ACHN (cell line): ENCODE results near the gene WDR31.
"Not testable (repeated sequence)": the region's sequence is repeated elsewhere in the genome, so short reads cannot be mapped to it uniquely, and the experiment has no call there.

Source experiments
- DNase-seq: peaks from one replicate; pipeline ENCODE4 v3.0.0-alpha.2; 2015
- in situ Hi-C: cut with HindIII; loops from 2 replicates; pipeline ENCODE4 v1.10.0; 2017; ENCODE audit warnings: low sequenced_read_pairs, low pct_ligation_motif_present, low pct_unique_long_range_greater_than_20kb

The WDR31 gene

DNA sequence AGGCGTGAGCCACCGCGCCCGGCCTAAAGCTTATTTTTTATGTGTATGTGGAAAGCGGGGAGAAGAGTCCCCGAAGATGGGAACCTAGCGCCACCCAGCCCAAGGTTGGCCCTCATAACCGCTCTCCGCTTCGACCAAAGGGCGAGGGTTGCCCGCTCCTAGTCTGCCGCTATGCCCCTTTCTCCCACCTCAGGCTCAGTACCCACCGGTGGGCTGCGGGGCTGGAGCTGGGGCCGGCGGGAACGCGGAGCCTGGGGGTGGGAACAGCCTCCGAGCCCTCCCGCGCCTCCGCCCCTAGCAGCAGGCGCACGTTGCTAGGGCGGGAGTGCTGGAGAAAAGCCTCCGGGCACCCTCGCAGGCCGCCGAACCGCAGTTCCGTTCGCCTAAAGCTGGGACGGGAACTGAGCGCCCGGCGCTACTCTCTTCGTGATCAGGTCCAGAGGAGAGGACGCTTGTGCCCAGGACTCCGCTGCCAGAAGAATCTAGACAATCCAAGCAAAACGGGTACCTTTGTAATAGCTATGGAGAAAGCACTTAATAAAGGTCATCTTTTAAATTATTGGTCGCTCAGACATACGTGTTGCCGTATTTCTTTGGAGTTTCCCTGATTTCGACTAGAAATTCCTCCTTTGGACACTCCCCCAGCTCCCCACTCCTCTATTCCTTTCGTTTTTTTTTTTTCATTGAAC is at the start of gene WDR31:
Gene WDR31 (minus strand): TSS at position 265 of the 689 bp plus-strand sequence. CDS start 8,253 bp downstream, outside the sequence.
- DNase-seq: peak; percentile 84

DNA sequence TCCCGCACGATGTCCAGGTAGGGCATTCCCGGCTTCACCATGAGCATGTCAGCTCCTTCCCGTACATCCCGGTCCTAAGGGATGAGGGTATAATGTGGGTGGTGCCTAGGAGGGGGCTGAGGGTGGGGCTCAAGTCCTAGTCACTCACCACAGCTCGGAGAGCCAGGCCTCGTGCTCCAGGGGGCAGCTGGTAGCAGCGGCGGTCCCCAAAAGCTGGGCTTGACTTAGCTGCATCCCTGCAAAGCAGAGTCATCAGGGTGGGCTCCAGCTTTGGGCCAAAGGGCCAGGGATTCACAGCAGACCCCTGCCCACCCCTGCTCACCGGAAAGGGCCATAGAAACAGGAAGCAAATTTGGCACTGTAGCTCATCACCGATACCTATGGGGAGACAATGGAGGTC is 49.4 kb upstream of the WDR31 start:
- no peak for DNase-seq
- in situ Hi-C loops: no loop called here

More for the DNA sequence above, at the start of gene WDR31:
- in situ Hi-C loops: no loop called here

- in situ Hi-C loops: no loop called here
- DNase-seq: no peak
These were observed 48.8 kb upstream of the WDR31 start for GRCh38 chr9:113388833-113389232.

- in situ Hi-C loops: no loop called here
These were observed 47.6 kb upstream of the WDR31 start for GRCh38 chr9:113387560-113388230.

GRCh38 chr9:113386571-113387393 is 46.7 kb upstream of the WDR31 start:
- in situ Hi-C loops: no loop called here
- DNase-seq: no peak

More at GRCh38 chr9:113387560-113388230, 47.6 kb upstream of the WDR31 start:
- DNase-seq: peak; percentile 20

- in situ Hi-C loops: no loop called here
These were observed 41.9 kb upstream of the WDR31 start for GRCh38 chr9:113381909-113382411.

DNA sequence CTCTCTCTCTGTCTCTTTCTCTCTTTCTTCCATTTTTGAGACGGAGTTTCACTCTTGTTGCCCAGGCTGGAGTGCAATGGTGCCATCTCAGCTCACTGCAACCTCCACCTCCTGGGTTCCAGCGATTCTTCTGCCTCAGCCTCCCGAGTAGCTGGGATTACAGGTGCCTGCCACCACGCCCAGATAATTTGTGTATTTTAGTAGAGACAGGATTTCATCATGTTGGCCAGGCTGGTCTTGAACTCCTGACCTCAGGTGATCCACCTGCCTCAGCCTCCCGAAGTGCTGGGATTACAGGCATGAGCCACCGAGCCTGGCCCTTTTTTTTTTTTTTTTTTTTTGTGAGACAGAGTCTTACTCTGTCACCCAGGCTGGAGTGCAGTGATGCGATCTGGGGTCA is 41.4 kb upstream of the WDR31 start:
- DNase-seq, in situ Hi-C loops: not testable (repeated sequence)

More at GRCh38 chr9:113381909-113382411, 41.9 kb upstream of the WDR31 start:
- no peak for DNase-seq

DNA sequence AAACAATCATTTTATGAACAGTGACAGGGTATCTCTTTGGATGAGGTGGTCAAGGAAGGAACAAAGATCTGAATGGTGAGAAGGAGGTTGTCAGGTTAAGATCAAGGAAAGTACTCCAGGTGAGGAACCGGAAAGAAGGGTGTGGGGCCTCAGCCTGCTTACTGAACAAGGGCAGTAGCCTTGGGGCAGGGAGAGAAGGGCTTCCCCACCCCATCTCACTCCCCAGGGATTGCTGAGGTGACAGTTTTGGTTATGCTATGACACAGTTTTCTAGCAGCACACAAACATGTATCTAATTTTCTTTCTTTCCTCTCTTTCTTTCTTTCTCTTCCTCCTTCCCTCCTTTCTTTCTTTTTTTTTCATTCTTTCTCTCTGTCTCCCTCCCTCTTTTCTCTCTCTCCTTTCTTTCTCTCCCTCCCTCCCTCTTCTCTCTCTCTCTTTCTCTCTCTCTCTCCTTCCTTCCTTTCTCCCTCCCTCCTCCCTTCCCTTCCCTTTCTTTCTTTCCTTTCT is 40.8 kb upstream of the WDR31 start:
- DNase-seq: no peak
- in situ Hi-C loops: no loop called here

DNA sequence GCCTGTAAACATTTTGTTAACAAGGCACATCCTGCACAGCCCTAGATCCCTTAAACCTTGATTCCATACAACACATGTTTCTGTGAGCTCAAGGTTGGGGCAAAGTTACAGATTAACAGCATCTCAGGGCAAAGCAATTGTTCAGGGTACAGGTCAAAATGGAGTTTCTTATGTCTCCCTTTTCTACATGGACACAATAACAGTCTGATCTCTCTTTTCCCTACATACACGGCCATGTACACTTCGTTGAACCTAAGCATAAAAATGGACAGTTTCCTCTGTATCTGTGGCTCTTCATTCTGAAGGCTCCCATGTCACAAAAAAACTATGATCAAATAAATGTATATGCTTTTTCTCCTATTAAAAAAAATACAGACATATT is 39.7 kb upstream of the WDR31 start:
- in situ Hi-C loops, DNase-seq: not testable (repeated sequence)

- DNase-seq, in situ Hi-C loops: not testable (repeated sequence)
These were observed 39.2 kb upstream of the WDR31 start for GRCh38 chr9:113379094-113379828.

DNA sequence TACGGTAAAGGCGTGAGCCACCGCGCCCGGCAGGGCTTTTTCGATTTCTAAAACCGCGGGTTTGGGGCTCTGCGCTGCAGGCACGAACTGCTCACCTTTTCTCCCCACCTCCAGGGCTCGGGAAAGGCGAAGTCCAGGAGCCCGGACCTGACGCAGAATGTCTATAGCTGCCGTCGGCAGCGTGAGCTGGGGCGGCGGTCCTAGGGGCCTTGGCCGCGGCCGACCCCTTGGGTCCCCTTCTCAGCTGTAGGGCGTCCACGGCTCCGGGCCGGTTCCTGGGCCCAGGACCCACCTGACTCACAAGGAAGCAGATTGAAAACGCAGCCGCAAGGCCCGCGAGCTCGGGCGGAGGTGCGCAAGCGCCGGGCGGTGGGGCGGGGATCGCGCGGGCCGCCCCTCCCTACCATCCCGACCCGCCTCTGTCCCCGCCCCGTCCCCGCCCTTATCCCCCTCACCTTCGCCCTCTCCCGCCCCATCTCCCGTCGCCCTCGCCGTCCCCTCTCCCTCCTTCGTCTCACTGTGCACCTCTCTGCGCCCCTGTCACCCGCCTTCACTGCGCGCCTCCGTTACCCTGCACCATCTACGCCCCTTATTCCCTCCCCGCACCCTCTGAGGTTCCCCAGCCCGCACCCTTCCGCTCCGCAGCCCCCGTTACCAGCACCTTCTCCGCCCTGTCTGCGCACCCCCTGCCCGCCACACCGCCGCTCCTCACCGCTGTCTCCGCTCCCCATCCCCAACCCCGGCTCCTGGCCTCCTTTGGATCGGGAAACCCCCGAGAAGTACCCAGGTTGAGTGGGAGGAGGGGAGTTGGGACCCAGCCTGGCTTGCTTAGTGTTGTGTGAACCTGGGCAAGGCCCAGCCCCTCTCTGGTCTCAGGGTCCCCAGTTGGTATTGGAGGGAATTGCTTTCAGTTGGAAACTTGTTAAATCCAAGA is 36.8 kb upstream of the WDR31 start, which contains the start of gene HDHD3:
Gene HDHD3 (minus strand): TSS at position 353 of the 934 bp plus-strand sequence. CDS start 2,632 bp downstream, outside the sequence.
- DNase-seq: peak; percentile 79

GRCh38 chr9:113375057-113376023 is 35.3 kb upstream of the WDR31 start:
- in situ Hi-C loops: no loop called here
- DNase-seq: no peak

More for the DNA sequence above, 36.8 kb upstream of the WDR31 start, which contains the start of gene HDHD3:
- in situ Hi-C loops: no loop called here

DNA sequence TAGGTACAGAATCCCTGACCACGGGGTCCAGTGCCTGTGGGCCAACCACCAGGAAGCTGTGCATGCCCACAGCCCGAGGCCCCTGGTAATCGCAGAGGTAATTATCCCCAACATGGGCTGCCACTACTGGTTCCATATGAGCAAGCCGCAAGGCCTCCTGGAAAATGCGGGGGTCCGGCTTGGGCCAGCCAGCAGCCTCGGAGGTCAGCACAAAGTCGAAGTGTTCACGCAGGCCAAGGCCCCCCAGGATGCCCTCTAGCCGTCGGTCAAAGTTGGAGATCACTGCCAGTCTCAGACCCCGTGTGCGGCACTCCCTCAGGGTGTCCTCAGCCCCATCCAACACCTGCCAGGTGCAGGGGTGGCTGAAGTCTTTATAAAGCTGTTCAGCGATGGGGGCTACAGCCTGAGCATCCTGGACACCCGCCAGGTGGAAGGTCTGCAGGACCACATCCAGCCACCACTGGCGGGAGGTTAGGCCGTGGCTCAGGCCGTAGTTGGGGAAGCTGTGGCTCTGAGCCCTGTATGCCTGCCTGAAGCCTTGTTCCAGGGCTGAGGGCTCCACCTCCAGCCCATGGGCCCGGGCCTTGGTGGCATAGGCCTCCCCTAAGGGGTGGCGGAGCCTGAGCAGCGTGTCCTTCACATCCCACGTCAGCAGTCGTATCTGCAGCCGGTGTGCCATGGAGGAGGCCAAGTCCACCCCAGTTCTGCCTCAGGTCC is 33.8 kb upstream of the WDR31 start:
- no peak for DNase-seq
- in situ Hi-C loops: no loop called here

DNA sequence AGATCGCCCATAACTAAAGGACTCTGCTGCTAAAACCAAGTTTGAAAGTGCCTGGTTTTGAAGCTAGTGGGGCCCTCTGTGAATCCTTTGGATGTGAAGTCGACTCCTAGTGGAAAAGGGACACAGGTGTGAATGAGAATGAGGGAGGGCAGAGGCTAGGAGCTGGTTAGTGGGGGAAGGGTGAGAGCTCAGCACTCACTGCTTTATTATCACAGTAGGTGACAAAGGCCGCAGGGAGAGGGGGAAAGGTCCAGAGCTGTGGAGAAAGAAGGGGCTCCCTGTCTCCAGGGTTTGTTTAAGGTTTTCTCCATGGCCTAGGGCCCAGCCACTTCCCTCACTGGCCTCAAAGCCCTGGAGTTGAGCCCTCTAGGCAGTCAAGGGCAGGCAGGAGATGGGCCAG is 33.2 kb upstream of the WDR31 start:
- no peak for DNase-seq
- in situ Hi-C loops: no loop called here

DNA sequence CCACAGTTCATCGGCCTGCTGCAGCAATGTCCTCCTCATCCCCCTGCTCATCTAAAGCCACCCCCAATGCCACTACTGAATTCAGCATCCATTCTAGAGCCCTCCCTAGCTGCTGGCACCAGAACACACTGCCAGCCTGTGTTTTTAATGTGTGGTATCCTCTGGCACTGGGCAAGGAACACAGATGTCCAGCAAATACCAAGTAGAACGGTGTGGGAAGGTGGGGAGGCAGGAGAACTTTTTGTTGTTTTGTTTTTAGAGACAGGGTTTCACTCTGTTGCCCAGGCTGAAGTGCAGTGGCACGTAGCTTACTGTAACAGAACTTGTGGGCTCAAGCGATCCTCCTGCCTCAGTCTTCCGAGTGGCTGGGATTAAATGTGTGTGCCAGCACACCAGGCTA is 32.0 kb upstream of the WDR31 start:
- in situ Hi-C loops: no loop called here
- DNase-seq: no peak
